Measurements from ENCODE around the gene HAO2. TPM values are rescaled to one million over a fixed set of nuclear protein-coding genes. Genes with fewer than 3 reads are reported as not detected.

HAO2 gene
- total RNA-seq, 2 experiments from 2014 or later, result not detected

DNA sequence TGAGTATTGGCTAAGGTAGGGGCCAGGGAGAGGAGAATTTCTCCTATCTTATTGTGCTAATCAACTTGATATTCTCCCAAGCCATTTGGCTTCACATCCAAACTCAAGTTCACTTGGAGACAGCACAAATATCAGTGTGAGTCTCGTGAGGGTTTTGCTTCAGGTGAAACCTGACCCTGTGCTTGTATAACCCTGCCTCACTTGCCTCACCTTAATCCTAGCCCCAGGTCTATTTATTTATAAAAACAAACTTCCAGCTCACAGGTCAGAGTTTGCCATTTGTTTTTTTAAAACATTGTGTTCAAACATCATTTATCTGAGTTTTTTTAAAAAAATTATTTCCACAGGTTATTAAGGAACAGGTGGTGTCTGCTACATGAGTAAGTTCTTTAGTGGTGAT lies 19.9 kb downstream of the HAO2 start:
- TF ChIP-seq, protein P1, sequence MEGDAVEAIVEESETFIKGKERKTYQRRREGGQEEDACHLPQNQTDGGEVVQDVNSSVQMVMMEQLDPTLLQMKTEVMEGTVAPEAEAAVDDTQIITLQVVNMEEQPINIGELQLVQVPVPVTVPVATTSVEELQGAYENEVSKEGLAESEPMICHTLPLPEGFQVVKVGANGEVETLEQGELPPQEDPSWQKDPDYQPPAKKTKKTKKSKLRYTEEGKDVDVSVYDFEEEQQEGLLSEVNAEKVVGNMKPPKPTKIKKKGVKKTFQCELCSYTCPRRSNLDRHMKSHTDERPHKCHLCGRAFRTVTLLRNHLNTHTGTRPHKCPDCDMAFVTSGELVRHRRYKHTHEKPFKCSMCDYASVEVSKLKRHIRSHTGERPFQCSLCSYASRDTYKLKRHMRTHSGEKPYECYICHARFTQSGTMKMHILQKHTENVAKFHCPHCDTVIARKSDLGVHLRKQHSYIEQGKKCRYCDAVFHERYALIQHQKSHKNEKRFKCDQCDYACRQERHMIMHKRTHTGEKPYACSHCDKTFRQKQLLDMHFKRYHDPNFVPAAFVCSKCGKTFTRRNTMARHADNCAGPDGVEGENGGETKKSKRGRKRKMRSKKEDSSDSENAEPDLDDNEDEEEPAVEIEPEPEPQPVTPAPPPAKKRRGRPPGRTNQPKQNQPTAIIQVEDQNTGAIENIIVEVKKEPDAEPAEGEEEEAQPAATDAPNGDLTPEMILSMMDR (IDR thresholded peaks at IDR 0.05), result no peak
- CTCF ChIA-PET, result no interaction called here
- H3K36me3 Mint-ChIP-seq (ENCODE audit: low read depth), result no peaks in the 10 kb centered on the region

DNA sequence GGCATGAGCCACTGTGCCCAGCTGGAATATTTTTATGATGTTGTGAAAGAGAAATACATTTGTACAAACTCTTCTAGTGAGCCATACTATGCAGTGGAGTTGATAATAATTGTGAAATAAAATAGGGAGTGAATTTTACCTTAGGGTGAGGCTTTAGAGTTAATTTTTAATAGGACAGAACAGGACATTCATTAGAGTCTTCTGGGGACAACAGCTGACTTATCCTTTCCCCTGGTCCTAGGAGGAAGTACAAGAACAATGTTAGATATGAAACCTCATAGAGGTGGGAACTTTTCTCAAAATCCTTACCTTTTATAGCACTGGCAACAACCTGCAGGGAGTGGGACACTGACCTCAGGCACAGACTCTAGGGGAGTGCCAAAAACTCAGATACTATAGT lies 21.9 kb downstream of the HAO2 start:
- CTCF ChIA-PET, result no interaction called here
- intact Hi-C loops (cut with DNase I, micrococcal nuclease), result no loop called here
- H3K9me3 Mint-ChIP-seq, result no peaks in the 10 kb centered on the region
- Histone ChIP-seq H3K4me3 (ENCODE audit: low read length) (no peak overlapping the region), H3K36me3 (ENCODE audit: insufficient read depth, low read length) (no peaks in the 10 kb centered on the region), H3K4me1 (ENCODE audit: insufficient read depth, low read length) (no peaks in the 10 kb centered on the region), H3K27ac (ENCODE audit: low read depth in 1 of 2, low read length in 2 of 2) (no peak overlapping the region), H3K27me3 (ENCODE audit: control insufficient read depth in 1 of 2, insufficient read depth in 2 of 2, low read length in 2 of 2) (peaks cover 0 to 5% of the 10 kb centered on the region in 2 experiments), H3K9me3 (ENCODE audit: control insufficient read depth in 1 of 2, insufficient read depth in 1 of 2, low read length in 2 of 2) (no peaks in the 10 kb centered on the region)
- ATAC-seq (ENCODE audit: poor library complexity) (no peak), DNase-seq (no peak)
- H3K36me3 Mint-ChIP-seq (ENCODE audit: low read depth), result no peaks in the 10 kb centered on the region
- H3K27ac Mint-ChIP-seq, result no peak overlapping the region
- H3K4me1 Mint-ChIP-seq (ENCODE audit: low read depth), result no peaks in the 10 kb centered on the region
- TF ChIP-seq, protein P1 (IDR thresholded peaks at IDR 0.05), result no peak
- no peak overlapping the region for H3K4me3 Mint-ChIP-seq
- H3K27me3 Mint-ChIP-seq, result peaks cover 24% of the 10 kb centered on the region
- POLR2A ChIA-PET, result no interaction called here

More for the DNA sequence above, 19.9 kb downstream of the HAO2 start:
- Histone ChIP-seq H3K27ac (ENCODE audit: low read depth in 1 of 2, low read length in 2 of 2) (no peak overlapping the region), H3K4me1 (ENCODE audit: insufficient read depth, low read length) (no peaks in the 10 kb centered on the region), H3K27me3 (ENCODE audit: control insufficient read depth in 1 of 2, insufficient read depth in 2 of 2, low read length in 2 of 2) (no peaks in the 10 kb centered on the region), H3K4me3 (ENCODE audit: low read length) (no peak overlapping the region), H3K9me3 (ENCODE audit: control insufficient read depth in 1 of 2, insufficient read depth in 1 of 2, low read length in 2 of 2) (no peaks in the 10 kb centered on the region), H3K36me3 (ENCODE audit: insufficient read depth, low read length) (no peaks in the 10 kb centered on the region)
- H3K4me1 Mint-ChIP-seq (ENCODE audit: low read depth), result no peaks in the 10 kb centered on the region
- no peaks in the 10 kb centered on the region for H3K9me3 Mint-ChIP-seq
- H3K27ac Mint-ChIP-seq, result no peak overlapping the region
- intact Hi-C loops (cut with DNase I, micrococcal nuclease), result no loop called here
- no peak for DNase-seq
- no peak overlapping the region for H3K4me3 Mint-ChIP-seq
- H3K27me3 Mint-ChIP-seq, result peaks cover 15% of the 10 kb centered on the region
- POLR2A ChIA-PET, result no interaction called here
- no peak for ATAC-seq (ENCODE audit: poor library complexity)

DNA sequence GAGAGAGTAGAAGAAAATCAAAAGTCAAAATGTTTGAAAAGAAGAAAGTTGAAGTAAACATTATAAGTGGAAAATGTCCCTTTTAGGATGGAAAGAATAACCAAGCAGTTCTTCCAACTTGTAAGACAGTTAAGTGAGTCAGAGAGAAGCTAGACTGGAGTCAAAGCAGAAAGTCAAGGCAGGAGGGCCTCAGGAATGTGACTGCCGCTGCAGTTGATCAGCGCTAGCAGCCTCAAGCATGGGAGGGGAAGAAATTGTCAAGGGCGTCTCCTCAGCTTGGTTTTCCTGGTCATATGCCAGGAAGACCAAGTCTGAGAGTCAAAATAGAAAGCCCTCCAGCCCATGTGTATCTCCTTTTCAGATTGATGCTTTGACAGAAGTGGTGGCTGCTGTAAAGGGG lies 23.2 kb downstream of the HAO2 start:
- Histone ChIP-seq H3K36me3 (ENCODE audit: insufficient read depth, low read length) (no peaks in the 10 kb centered on the region), H3K4me1 (ENCODE audit: insufficient read depth, low read length) (no peaks in the 10 kb centered on the region), H3K4me3 (ENCODE audit: low read length) (no peak overlapping the region), H3K27ac (ENCODE audit: low read depth in 1 of 2, low read length in 2 of 2) (no peak overlapping the region), H3K27me3 (ENCODE audit: control insufficient read depth in 1 of 2, insufficient read depth in 2 of 2, low read length in 2 of 2) (peaks cover 0 to 5% of the 10 kb centered on the region in 2 experiments), H3K9me3 (ENCODE audit: control insufficient read depth in 1 of 2, insufficient read depth in 1 of 2, low read length in 2 of 2) (no peaks in the 10 kb centered on the region)
- H3K4me1 Mint-ChIP-seq (ENCODE audit: low read depth), result no peaks in the 10 kb centered on the region
- H3K27ac Mint-ChIP-seq, result no peak overlapping the region
- DNase-seq (no peak), ATAC-seq (ENCODE audit: poor library complexity) (no peak)
- H3K36me3 Mint-ChIP-seq (ENCODE audit: low read depth), result no peaks in the 10 kb centered on the region
- H3K9me3 Mint-ChIP-seq, result no peaks in the 10 kb centered on the region
- POLR2A ChIA-PET, result no interaction called here
- CTCF ChIA-PET, result no interaction called here
- TF ChIP-seq, protein P1 (IDR thresholded peaks at IDR 0.05), result no peak
- intact Hi-C loops (cut with DNase I, micrococcal nuclease), result no loop called here
- H3K27me3 Mint-ChIP-seq, result peaks cover 27% of the 10 kb centered on the region
- no peak overlapping the region for H3K4me3 Mint-ChIP-seq
